ENCODE data around the gene SOWAHD. TPM values are rescaled to one million over a fixed set of nuclear protein-coding genes. Genes with fewer than 3 reads are reported as not detected.
A peak's percentile ranks its signal among the peaks of the same experiment; 100 is the strongest.
"Not testable (repeated sequence)": the region's sequence is repeated elsewhere in the genome, so short reads cannot be mapped to it uniquely, and the experiment has no call there.

The SOWAHD gene
- total RNA-seq, 1 donor = 0.43 TPM

GRCh38 chrX:119790977-119791436 is 32.6 kb downstream of the SOWAHD start:
- peak; percentile 52 for DNase-seq (ENCODE audit: low read depth)
- peak overlapping the region; percentile 81 for H3K4me3 ChIP-seq (ENCODE audit: low read depth, low read length)
- TF ChIP-seq CTCF (IDR thresholded peaks at IDR 0.05; ENCODE audit: insufficient read depth, low read depth, low read length) = peak; percentile 11

GRCh38 chrX:119791437-119792231 is 33.2 kb downstream of the SOWAHD start, which contains the start of gene RPL39:
Gene RPL39 (minus strand): TSS chrX:119791630. CDS start chrX:119791576, 54 bp downstream.
- no peak for TF ChIP-seq CTCF (IDR thresholded peaks at IDR 0.05; ENCODE audit: insufficient read depth, low read depth, low read length)
- DNase-seq (ENCODE audit: low read depth) = peak; percentile 89
- peak within 1 kb of the TSS; percentile 81 for H3K4me3 ChIP-seq (ENCODE audit: low read depth, low read length)

GRCh38 chrX:119801253-119802221 is 43.1 kb downstream of the SOWAHD start:
- TF ChIP-seq CTCF (IDR thresholded peaks at IDR 0.05; ENCODE audit: insufficient read depth, low read depth, low read length) = no peak
- DNase-seq (ENCODE audit: low read depth) = no peak
- no peak overlapping the region for H3K4me3 ChIP-seq (ENCODE audit: low read depth, low read length)

GRCh38 chrX:119802546-119802945 is 44.2 kb downstream of the SOWAHD start:
- no peak overlapping the region for H3K4me3 ChIP-seq (ENCODE audit: low read depth, low read length)
- DNase-seq (ENCODE audit: low read depth) = no peak
- no peak for TF ChIP-seq CTCF (IDR thresholded peaks at IDR 0.05; ENCODE audit: insufficient read depth, low read depth, low read length)

- not testable (repeated sequence) for H3K4me3 ChIP-seq (ENCODE audit: low read depth, low read length); DNase-seq (ENCODE audit: low read depth)
Measured at GRCh38 chrX:119808461-119808860, 50.1 kb downstream of the SOWAHD start.

GRCh38 chrX:119809185-119809666 is 50.8 kb downstream of the SOWAHD start:
- TF ChIP-seq CTCF (IDR thresholded peaks at IDR 0.05; ENCODE audit: insufficient read depth, low read depth, low read length) = no peak
- no peak overlapping the region for H3K4me3 ChIP-seq (ENCODE audit: low read depth, low read length)
- peak; percentile 81 for DNase-seq (ENCODE audit: low read depth)

Small RNA genes lying within 50 kb of the gene (small RNA-seq; reads per million reads assigned to genes)
- gene SNORA69 = not detected

Other genes with a start within 250 kb of the SOWAHD start
- gene STEEP1, start 193.2 kb upstream of the SOWAHD start, total RNA-seq = 26.8 and 32.5 TPM in 2 replicates
- 35.1 and 41.9 TPM in 2 replicates for gene UBE2A, start 184.0 kb upstream of the SOWAHD start, total RNA-seq
- gene NKRF, start 152.2 kb upstream of the SOWAHD start, total RNA-seq = 5.2 and 6.9 TPM in 2 replicates
- 17.1 and 17.7 TPM in 2 replicates for gene SEPTIN6, start 65.4 kb upstream of the SOWAHD start, total RNA-seq
- gene RPL39, start 33.0 kb downstream of the SOWAHD start, total RNA-seq = 937 and 1,300 TPM in 2 replicates
- 1.3 and 1.7 TPM in 2 replicates for gene UPF3B, start 94.4 kb downstream of the SOWAHD start, total RNA-seq
- gene RNF113A, start 113.1 kb downstream of the SOWAHD start, total RNA-seq = 9.1 and 12.9 TPM in 2 replicates
- gene NDUFA1, start 113.2 kb downstream of the SOWAHD start, total RNA-seq = 67.8 and 68.6 TPM in 2 replicates
- not detected in 2 replicates for gene AKAP14, start 137.3 kb downstream of the SOWAHD start, total RNA-seq
- 3.9 and 4.8 TPM in 2 replicates for gene NKAP, start 185.2 kb downstream of the SOWAHD start, total RNA-seq

Data from fibroblast of villous mesenchyme (primary cell).